Naive thymus-derived CD4-positive, alpha-beta T cell (primary cell): ENCODE results near the gene CABCOCO1. TPM values are rescaled to one million over a fixed set of nuclear protein-coding genes. Genes with fewer than 3 reads are reported as not detected.
A peak's percentile ranks its signal among the peaks of the same experiment; 100 is the strongest.

Experiments
- ATAC-seq: fragments of 150-1000 bp; cut with Tn5 transposase; 2 replicates; pipeline ENCODE4 v1.10.0; 2021; ENCODE audit warnings: mild to moderate bottlenecking, moderate library complexity
- CTCF ChIA-PET: fragments of 350-600 bp; sonication (Branson Sonifier 250); formaldehyde crosslinking; loops from one replicate; lab custom pipeline; 2021; ENCODE audit warnings: antibody characterized with exemption; lab: Charles Lee
- POLR2A ChIA-PET: fragments of 350-600 bp; sonication (Branson Sonifier 250); formaldehyde crosslinking; loops from one replicate; lab custom pipeline; 2021; ENCODE audit warnings: antibody characterized with exemption, inconsistent platforms; lab: Charles Lee
- DNase-seq, 9 donors: peaks; one replicate each; pipeline versions ENCODE4 v3.0.0 to v3.0.0-alpha.2; 2020 to 2022; ENCODE audit warnings: mixed read lengths in 1 of 9
- H3K27ac ChIP-seq: one replicate; pipeline ENCODE4 v1.7.0; 2013; ENCODE audit warnings: mild to moderate bottlenecking, low read depth, low read length, moderate library complexity
- H3K27me3 ChIP-seq, 2 donors: one replicate each; pipeline ENCODE4 v1.7.0; 2013; ENCODE audit warnings: low read length in 2 of 2, mild to moderate bottlenecking in 2 of 2, moderate library complexity in 2 of 2; ENCODE audit not compliant: control insufficient read depth in 2 of 2, insufficient read depth in 2 of 2
- H3K36me3 ChIP-seq, 3 experiments: 1 replicate in 2 of 3; 2 replicates in 1 of 3; pipeline ENCODE4 v1.7.0; 2013; ENCODE audit warnings: low read length in 3 of 3, mild to moderate bottlenecking in 3 of 3, moderate library complexity in 1 of 3; ENCODE audit not compliant: insufficient read depth in 3 of 3, control insufficient read depth in 2 of 3
- H3K4me1 ChIP-seq, 2 donors: one replicate each; pipeline ENCODE4 v1.7.0; 2013; ENCODE audit warnings: low read length in 2 of 2, mild to moderate bottlenecking in 2 of 2, moderate library complexity in 1 of 2; ENCODE audit not compliant: control insufficient read depth in 2 of 2, insufficient read depth in 2 of 2
- H3K4me3 ChIP-seq: 2 replicates; pipeline ENCODE4 v1.7.0; 2013; ENCODE audit warnings: mild to moderate bottlenecking, low read length
- H3K9me3 ChIP-seq, 3 experiments: 1 replicate in 2 of 3; 2 replicates in 1 of 3; pipeline ENCODE4 v1.7.0; 2013; ENCODE audit warnings: low read length in 3 of 3; ENCODE audit not compliant: control insufficient read depth in 2 of 3
- H3K27ac Mint-ChIP-seq, 9 donors: one replicate each; pipeline ENCODE4 v1.8.0; 2020 to 2022; ENCODE audit warnings: mixed read lengths in 9 of 9, mild to moderate bottlenecking in 8 of 9, moderate library complexity in 5 of 9, inconsistent platforms in 2 of 9
- H3K27me3 Mint-ChIP-seq, 5 donors: one replicate each; pipeline ENCODE4 v1.8.0; 2021 to 2022; ENCODE audit warnings: mixed read lengths in 5 of 5, mild to moderate bottlenecking in 1 of 5
- H3K36me3 Mint-ChIP-seq, 5 donors: one replicate each; pipeline ENCODE4 v1.8.0; 2020 to 2022; ENCODE audit warnings: mixed read lengths in 5 of 5, mild to moderate bottlenecking in 3 of 5, inconsistent platforms in 1 of 5
- H3K4me1 Mint-ChIP-seq, 7 donors: one replicate each; pipeline ENCODE4 v1.8.0; 2020 to 2022; ENCODE audit warnings: mixed read lengths in 7 of 7, mild to moderate bottlenecking in 3 of 7, inconsistent platforms in 1 of 7
- H3K4me3 Mint-ChIP-seq, 10 donors: one replicate each; pipeline ENCODE4 v1.8.0; 2020 to 2022; ENCODE audit warnings: mild to moderate bottlenecking in 10 of 10, mixed read lengths in 10 of 10, moderate library complexity in 6 of 10, inconsistent platforms in 2 of 10
- H3K9me3 Mint-ChIP-seq, 11 donors: one replicate each; pipeline ENCODE4 v1.8.0; 2020 to 2022; ENCODE audit warnings: mixed read lengths in 11 of 11, mild to moderate bottlenecking in 4 of 11, inconsistent platforms in 1 of 11, moderate library complexity in 1 of 11
- intact Hi-C, 2 donors: fragments of 100-400 bp; cut with micrococcal nuclease; formaldehyde crosslinking; loops; one replicate each; pipeline ENCODE4 v1.15.1; 2023
- polyA plus RNA-seq, 2 donors: library from polyadenylated mRNA; unstranded; fragments of 300-500 nt; fragmentation: Illumina TruSeq; gene quantifications; one replicate each; pipeline ENCODE4 v1.2.3, GENCODE V29; 2021
- total RNA-seq, 6 experiments: library from RNA in 5 of 6; stranded (reverse) in 5 of 6; gene quantifications; 1 replicate in 5 of 6; 2 replicates in 1 of 6; pipeline ENCODE4 v1.2.3 and lab custom pipeline; 2021 to 2026

CABCOCO1 gene
- total and polyA plus RNA-seq, 7 experiments from 2014 or later, result not detected

GRCh38 chr10:61814160-61814559, 151.4 kb downstream of the CABCOCO1 start:
- POLR2A ChIA-PET, result no interaction called here
- H3K27me3 Mint-ChIP-seq, result peaks cover 0 to 4% (median 0%) of the 10 kb centered on the region in 5 donors
- no peak overlapping the region for H3K4me3 ChIP-seq

GRCh38 chr10:61815496-61815895, 152.8 kb downstream of the CABCOCO1 start:
- no peaks in the 10 kb centered on the region for H3K4me1 ChIP-seq
- H3K9me3 ChIP-seq, result no peaks in the 10 kb centered on the region
- Mint-ChIP-seq H3K27ac (no peak overlapping the region), H3K4me3 (no peak overlapping the region), H3K27me3 (peaks cover 0 to 3% (median 0%) of the 10 kb centered on the region in 5 donors), H3K9me3 (no peaks in the 10 kb centered on the region), H3K4me1 (peaks cover 0 to 3% (median 0%) of the 10 kb centered on the region in 7 donors), H3K36me3 (no peaks in the 10 kb centered on the region)
- intact Hi-C loops, result loop anchor here in 1 of 2 donors (5.0 kb wide), 1 partner anchor 998 kb away; no protein-coding TSS in a partner anchor
- no peak for DNase-seq
- ATAC-seq, result peak; percentile 24
- ChIA-PET POLR2A (no interaction called here), CTCF (no interaction called here)
- H3K27me3 ChIP-seq, result no peaks in the 10 kb centered on the region
- H3K36me3 ChIP-seq, result no peaks in the 10 kb centered on the region
- H3K4me3 ChIP-seq, result no peak overlapping the region
- H3K27ac ChIP-seq, result no peak overlapping the region

More at GRCh38 chr10:61814160-61814559, 151.4 kb downstream of the CABCOCO1 start:
- peaks cover 0 to 3% (median 0%) of the 10 kb centered on the region in 7 donors for H3K4me1 Mint-ChIP-seq
- H3K36me3 Mint-ChIP-seq, result peaks cover 0 to under 1% (median 0%) of the 10 kb centered on the region in 5 donors
- Histone ChIP-seq H3K36me3 (no peaks in the 10 kb centered on the region), H3K27me3 (no peaks in the 10 kb centered on the region), H3K9me3 (no peaks in the 10 kb centered on the region), H3K27ac (no peak overlapping the region), H3K4me1 (no peaks in the 10 kb centered on the region)
- peaks cover 0 to under 1% (median 0%) of the 10 kb centered on the region in 11 donors for H3K9me3 Mint-ChIP-seq
- ATAC-seq (no peak), DNase-seq (no peak)
- no peak overlapping the region for H3K27ac Mint-ChIP-seq
- CTCF ChIA-PET, result no interaction called here
- intact Hi-C loops, result no loop called here
- no peak overlapping the region for H3K4me3 Mint-ChIP-seq

Other genes starting within 250 kb of the CABCOCO1 start
- under 1 TPM in 2 of 5 experiments, not detected in 3; 0.16 to 0.43 TPM for gene TMEM26, start 209.5 kb upstream of the CABCOCO1 start, total RNA-seq
- gene TMEM26, start 209.5 kb upstream of the CABCOCO1 start, polyA plus RNA-seq, result not detected
- 10 to 100 TPM; 18.6 to 60.8 (median 47.4) TPM for gene ARID5B, start 238.8 kb downstream of the CABCOCO1 start, total RNA-seq
- 10 to 100 TPM; 39.4 to 49.1 TPM for gene ARID5B, start 238.8 kb downstream of the CABCOCO1 start, polyA plus RNA-seq